ENCODE results near the gene CASZ1.

DNA sequence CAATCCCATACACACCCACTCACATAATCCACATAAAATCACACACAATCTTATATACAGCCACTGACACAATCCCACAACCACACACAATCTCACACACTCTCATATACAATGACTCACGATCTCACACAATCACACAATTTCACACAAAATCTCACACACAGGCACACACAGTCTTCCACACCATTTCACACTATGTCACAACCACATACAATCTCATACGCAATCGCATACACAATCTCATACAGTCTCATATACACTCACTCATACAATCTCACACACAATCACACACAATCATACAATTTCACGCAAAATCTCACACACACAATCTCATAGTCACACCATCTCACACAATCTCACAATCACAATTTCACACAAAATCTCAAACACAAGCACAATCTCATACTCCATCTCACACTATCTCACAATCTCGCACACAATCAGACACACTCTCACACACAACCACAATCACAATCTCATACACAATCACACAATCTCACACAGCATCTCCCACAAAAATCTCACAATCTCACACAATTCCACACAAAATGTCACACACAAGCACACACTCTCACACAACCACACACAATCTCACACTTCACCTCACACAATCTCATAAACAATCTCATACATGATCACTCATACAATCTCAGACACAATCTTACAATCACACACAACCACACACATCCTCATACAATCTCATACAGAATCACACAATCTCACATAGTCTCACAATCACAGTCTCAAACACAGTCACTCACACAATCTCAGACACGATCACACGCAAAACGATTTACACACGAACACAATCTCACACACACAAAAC, 18.5 kb downstream of the CASZ1 start:
- TF ChIP-seq POLR2A (IDR thresholded peaks at IDR 0.05; ENCODE audit: low read depth, low read length): no peak
- no peak for TF ChIP-seq CTCF (IDR thresholded peaks at IDR 0.05; ENCODE audit: extremely low read depth in 1 of 2, insufficient read depth in 1 of 2, low read depth in 1 of 2, low read length in 2 of 2)
